ENCODE results near the gene ZNF277. TPM values are rescaled to one million over a fixed set of nuclear protein-coding genes. Genes with fewer than 3 reads are reported as not detected.
A peak's percentile ranks its signal among the peaks of the same experiment; 100 is the strongest.

The ZNF277 gene
- total RNA-seq, 2 donors from 2014 or later, result 20.3 to 20.4 TPM

DNA sequence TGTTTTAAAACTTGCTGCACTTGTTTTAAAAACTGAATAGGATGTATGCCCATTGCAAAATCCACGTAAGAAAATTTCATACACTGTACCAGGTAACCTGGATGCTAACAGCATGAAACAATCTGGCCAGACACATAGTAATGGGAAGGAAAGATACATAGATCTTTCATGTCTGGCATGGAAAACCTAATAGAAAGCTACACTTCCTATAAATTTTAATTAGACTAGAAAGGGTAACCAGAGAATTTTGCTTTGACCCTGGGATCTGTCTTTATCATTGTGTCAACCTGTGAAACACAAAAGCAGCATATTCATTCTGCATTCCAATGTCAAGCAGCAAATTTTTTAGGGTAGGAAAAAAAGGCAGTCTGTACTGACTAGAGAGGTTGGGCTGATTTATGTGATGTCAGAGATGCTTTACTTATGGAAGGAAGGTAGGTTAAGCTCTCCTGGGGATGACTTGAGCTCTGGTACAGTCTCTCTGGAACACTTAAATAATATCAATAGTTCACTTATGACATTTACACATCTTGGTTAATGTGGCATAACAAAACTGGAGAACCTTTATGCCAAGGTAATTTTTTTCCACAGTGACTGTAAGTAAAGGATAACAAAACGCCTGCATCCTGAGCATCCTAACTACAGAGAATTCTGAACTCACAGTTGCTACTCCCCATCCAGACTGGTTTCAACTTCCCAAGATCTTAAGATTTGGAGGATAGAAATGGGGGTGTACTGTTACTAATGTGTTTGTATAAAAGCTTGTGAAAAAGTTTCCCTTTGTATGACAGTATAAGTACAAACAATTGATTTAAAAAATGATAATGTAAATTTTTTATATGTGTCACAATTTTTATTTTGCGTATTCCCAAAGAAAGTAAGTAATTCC is 45.0 kb upstream of the ZNF277 start:
- Mint-ChIP-seq H3K4me1 (peaks cover 43% of the 10 kb centered on the region), H3K4me3 (no peak overlapping the region), H3K27ac (peak overlapping the region; percentile 11), H3K36me3 (ENCODE audit: low read depth) (no peaks in the 10 kb centered on the region), H3K9me3 (no peaks in the 10 kb centered on the region), H3K27me3 (ENCODE audit: insufficient read depth) (no peaks in the 10 kb centered on the region)
- Histone ChIP-seq H3K9ac (ENCODE audit: extremely low read depth, low read length, poor library complexity, severe bottlenecking) (peak overlapping the region; percentile 13), H3K9me3 (ENCODE audit: control insufficient read depth, low read length) (no peaks in the 10 kb centered on the region), H3K27ac (ENCODE audit: low read depth, low read length) (peak overlapping the region; percentile 92), H3K4me3 (ENCODE audit: low read length) (peak overlapping the region; percentile 36), H3K4me1 (ENCODE audit: control insufficient read depth, insufficient read depth, low read length) (peaks cover 23% of the 10 kb centered on the region), H3K27me3 (ENCODE audit: control insufficient read depth, insufficient read depth, low read length, poor library complexity, severe bottlenecking) (no peaks in the 10 kb centered on the region), H3K36me3 (ENCODE audit: control insufficient read depth, insufficient read depth, low read length) (no peaks in the 10 kb centered on the region)
- TF ChIP-seq, protein P1, sequence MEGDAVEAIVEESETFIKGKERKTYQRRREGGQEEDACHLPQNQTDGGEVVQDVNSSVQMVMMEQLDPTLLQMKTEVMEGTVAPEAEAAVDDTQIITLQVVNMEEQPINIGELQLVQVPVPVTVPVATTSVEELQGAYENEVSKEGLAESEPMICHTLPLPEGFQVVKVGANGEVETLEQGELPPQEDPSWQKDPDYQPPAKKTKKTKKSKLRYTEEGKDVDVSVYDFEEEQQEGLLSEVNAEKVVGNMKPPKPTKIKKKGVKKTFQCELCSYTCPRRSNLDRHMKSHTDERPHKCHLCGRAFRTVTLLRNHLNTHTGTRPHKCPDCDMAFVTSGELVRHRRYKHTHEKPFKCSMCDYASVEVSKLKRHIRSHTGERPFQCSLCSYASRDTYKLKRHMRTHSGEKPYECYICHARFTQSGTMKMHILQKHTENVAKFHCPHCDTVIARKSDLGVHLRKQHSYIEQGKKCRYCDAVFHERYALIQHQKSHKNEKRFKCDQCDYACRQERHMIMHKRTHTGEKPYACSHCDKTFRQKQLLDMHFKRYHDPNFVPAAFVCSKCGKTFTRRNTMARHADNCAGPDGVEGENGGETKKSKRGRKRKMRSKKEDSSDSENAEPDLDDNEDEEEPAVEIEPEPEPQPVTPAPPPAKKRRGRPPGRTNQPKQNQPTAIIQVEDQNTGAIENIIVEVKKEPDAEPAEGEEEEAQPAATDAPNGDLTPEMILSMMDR (conservative IDR thresholded peaks at IDR 0.05), result no peak
- no peak for DNase-seq
- 0 to 52% methylated on average over 1 to 3 of the region's 3 CpGs for WGBS, 2 experiments (ENCODE audit: insufficient coverage in 1 of 2, insufficient read length in 1 of 2)

DNA sequence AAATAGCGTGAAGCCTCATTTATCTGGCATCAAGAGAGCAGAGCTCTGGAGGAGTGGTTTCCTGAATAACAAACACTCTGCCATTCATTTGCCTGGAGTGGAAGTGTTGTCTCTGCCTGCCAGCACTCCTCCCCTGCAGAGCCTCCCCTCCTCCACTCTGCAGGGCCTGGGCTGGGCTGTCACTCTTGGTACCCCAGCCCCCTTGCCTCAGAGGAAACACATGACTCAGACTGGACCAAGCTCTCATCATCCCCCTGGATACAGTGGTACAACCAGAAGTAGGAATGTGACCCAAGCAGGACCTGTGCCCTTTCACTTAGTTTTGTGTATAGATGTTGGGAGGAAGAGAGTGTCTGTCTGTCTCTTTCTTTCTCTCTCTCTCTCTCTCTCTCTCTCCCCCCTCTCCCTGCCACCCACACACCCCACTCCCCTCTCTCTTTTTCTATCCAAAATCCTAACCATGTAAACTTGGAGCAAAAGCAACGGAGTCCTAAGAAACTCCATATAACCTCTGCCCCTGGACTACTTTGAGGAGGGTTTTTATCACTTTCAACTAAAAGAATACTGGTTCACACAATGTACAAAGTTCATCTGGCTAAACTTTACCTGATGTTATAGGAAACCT is 44.2 kb upstream of the ZNF277 start:
- Histone ChIP-seq H3K27me3 (ENCODE audit: control insufficient read depth, insufficient read depth, low read length, poor library complexity, severe bottlenecking) (no peaks in the 10 kb centered on the region), H3K4me3 (ENCODE audit: low read length) (peak overlapping the region; percentile 36), H3K27ac (ENCODE audit: low read depth, low read length) (peak overlapping the region; percentile 93), H3K9ac (ENCODE audit: extremely low read depth, low read length, poor library complexity, severe bottlenecking) (no peak overlapping the region), H3K4me1 (ENCODE audit: control insufficient read depth, insufficient read depth, low read length) (peaks cover 23% of the 10 kb centered on the region), H3K9me3 (ENCODE audit: control insufficient read depth, low read length) (no peaks in the 10 kb centered on the region), H3K36me3 (ENCODE audit: control insufficient read depth, insufficient read depth, low read length) (no peaks in the 10 kb centered on the region)
- WGBS, 2 experiments (ENCODE audit: insufficient coverage in 1 of 2, insufficient read length in 1 of 2), result 20 to 33% methylated on average over 2 of the region's 2 CpGs
- Mint-ChIP-seq H3K36me3 (ENCODE audit: low read depth) (no peaks in the 10 kb centered on the region), H3K27ac (peak overlapping the region; percentile 87), H3K9me3 (no peaks in the 10 kb centered on the region), H3K4me1 (peaks cover 43% of the 10 kb centered on the region), H3K27me3 (ENCODE audit: insufficient read depth) (no peaks in the 10 kb centered on the region), H3K4me3 (peak overlapping the region; percentile 21)
- DNase-seq, result peak; percentile 92
- TF ChIP-seq, protein P1 (conservative IDR thresholded peaks at IDR 0.05), result no peak

DNA sequence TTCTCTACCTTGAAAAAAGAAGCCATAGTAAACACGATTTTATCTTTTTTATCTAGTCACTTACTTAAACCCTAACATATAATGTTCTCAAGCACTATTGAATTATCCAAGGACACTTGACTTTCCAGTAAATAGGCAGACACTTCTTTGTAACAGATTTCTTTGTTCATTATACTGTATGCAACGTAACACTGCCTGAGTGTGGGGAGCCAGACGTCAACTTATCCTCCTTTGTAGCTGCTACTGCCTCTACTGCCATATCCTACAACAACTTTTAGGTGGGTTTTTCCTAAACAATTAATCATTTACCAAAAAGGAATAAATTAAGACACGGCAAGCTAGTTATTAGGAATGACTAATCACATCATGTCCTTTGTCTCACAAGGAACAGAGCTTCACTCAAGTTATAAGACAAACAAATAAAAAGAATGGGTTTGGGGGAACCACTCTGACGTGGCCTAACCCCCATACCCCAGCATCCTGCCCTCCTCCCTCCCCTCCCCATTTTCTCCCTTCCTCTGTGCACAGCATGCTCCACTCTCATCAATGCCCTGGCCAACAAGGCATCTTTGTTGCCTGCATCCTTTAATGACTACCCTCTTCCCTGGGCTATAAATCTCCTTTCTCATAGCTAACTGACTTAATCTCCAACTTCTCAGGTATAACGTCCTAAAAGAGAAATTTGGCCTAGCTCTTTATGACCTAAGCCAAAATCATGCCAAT is 43.5 kb upstream of the ZNF277 start:
- Histone ChIP-seq H3K9ac (ENCODE audit: extremely low read depth, low read length, poor library complexity, severe bottlenecking) (no peak overlapping the region), H3K27ac (ENCODE audit: low read depth, low read length) (peak overlapping the region; percentile 93), H3K36me3 (ENCODE audit: control insufficient read depth, insufficient read depth, low read length) (no peaks in the 10 kb centered on the region), H3K27me3 (ENCODE audit: control insufficient read depth, insufficient read depth, low read length, poor library complexity, severe bottlenecking) (no peaks in the 10 kb centered on the region), H3K9me3 (ENCODE audit: control insufficient read depth, low read length) (no peaks in the 10 kb centered on the region), H3K4me3 (ENCODE audit: low read length) (no peak overlapping the region), H3K4me1 (ENCODE audit: control insufficient read depth, insufficient read depth, low read length) (peaks cover 23% of the 10 kb centered on the region)
- no peaks in the 10 kb centered on the region for H3K36me3 Mint-ChIP-seq (ENCODE audit: low read depth)
- WGBS, 2 experiments (ENCODE audit: insufficient coverage in 1 of 2, insufficient read length in 1 of 2), result 41 to 58% methylated on average over 4 to 6 of the region's 6 CpGs
- no peaks in the 10 kb centered on the region for H3K9me3 Mint-ChIP-seq
- DNase-seq, result no peak
- H3K4me1 Mint-ChIP-seq, result peaks cover 43% of the 10 kb centered on the region
- no peak overlapping the region for H3K27ac Mint-ChIP-seq
- TF ChIP-seq, protein P1 (conservative IDR thresholded peaks at IDR 0.05), result no peak
- H3K27me3 Mint-ChIP-seq (ENCODE audit: insufficient read depth), result no peaks in the 10 kb centered on the region
- H3K4me3 Mint-ChIP-seq, result no peak overlapping the region

Measured in endodermal cell (in vitro differentiated cells).